ENCODE results near the gene COPE. TPM values are rescaled to one million over a fixed set of nuclear protein-coding genes. Genes with fewer than 3 reads are reported as not detected.

The COPE gene
- total and polyA plus RNA-seq, 2 of the 8 experiments (the other 6 are each of a cell fraction or from before 2014, with no cell fraction given), result 178 to 356 TPM

GRCh38 chr19:18867199-18867598 lies 52.0 kb downstream of the COPE start:
- no peak overlapping the region for H3K4me2 ChIP-seq (ENCODE audit: insufficient read depth in 1 of 2, low read depth in 2 of 2, low read length in 2 of 2)
- H3K27ac ChIP-seq (ENCODE audit: low read depth, low read length), result no peak overlapping the region
- H2AK5ac ChIP-seq (ENCODE audit: low read depth, low read length), result no peak overlapping the region
- H3K9ac ChIP-seq (replicated peaks in 1 of 4; ENCODE audit: extremely low read depth in 1 of 4, low read depth in 3 of 4, low read length in 3 of 4), result no peak overlapping the region
- H3K79me1 ChIP-seq (ENCODE audit: low read depth, low read length), result no peaks in the 10 kb centered on the region; the same call in 1 of the 2 replicates
- no peak overlapping the region for H4K5ac ChIP-seq (ENCODE audit: insufficient read length, low read depth, low read length)
- no peak overlapping the region for H3K18ac ChIP-seq (ENCODE audit: extremely low read depth, low read length)
- peaks cover 0 to 2% (median 0%) of the 10 kb centered on the region in 4 experiments; a peak in 1 of 7 replicates for H3K27me3 ChIP-seq (replicated peaks in 1 of 4; ENCODE audit: control insufficient read depth in 3 of 4, extremely low read depth in 1 of 4, insufficient read depth in 3 of 4, low read length in 3 of 4)
- H3K56ac ChIP-seq (replicated peaks; ENCODE audit: insufficient read length, low read depth, low read length), result no peak overlapping the region
- POLR2A ChIA-PET (ENCODE audit: partially characterized antibody), result interaction anchor here (1.2 to 1.3 kb wide), 3 partner anchors 33 to 120 kb away, joined by 3 to 4 read pairs (median 3); no protein-coding TSS in a partner anchor
- no peak overlapping the region for H2BK15ac ChIP-seq (ENCODE audit: low read length)
- H3K23me2 ChIP-seq (ENCODE audit: low read depth, low read length), result peaks cover 4% of the 10 kb centered on the region; the same call in 1 of the 2 replicates
- peaks cover 0 to 13% (median 4%) of the 10 kb centered on the region in 4 experiments; a peak in 4 of 7 replicates for H3K4me1 ChIP-seq (replicated peaks in 1 of 4; ENCODE audit: control insufficient read depth in 3 of 4, insufficient read depth in 4 of 4, low read length in 3 of 4)
- no peak overlapping the region for H2BK5ac ChIP-seq (ENCODE audit: low read depth, low read length)
- H4K8ac ChIP-seq (ENCODE audit: extremely low read depth, insufficient read depth, low read length), result no peak overlapping the region
- WGBS, 2 experiments (ENCODE audit: extremely low coverage in 1 of 2, insufficient coverage in 1 of 2, insufficient read length in 1 of 2, insufficient replicate concordance in 2 of 2, low coverage in 1 of 2, low lambda C conversion rate in 2 of 2, missing lambda C conversion rate in 1 of 2), result 90% methylated on average over 23 of the region's 23 CpGs; no CpG with 5 or more reads in 1 of the 2 experiments
- no peak for FAIRE-seq
- no peak overlapping the region for H2AFZ ChIP-seq (ENCODE audit: low read length)
- no peak overlapping the region for H3K23ac ChIP-seq (ENCODE audit: insufficient read length)
- H3K9me3 ChIP-seq (ENCODE audit: insufficient read depth in 2 of 2, low read depth in 1 of 2, low read length in 1 of 2), result no peaks in the 10 kb centered on the region
- H3K36me3 ChIP-seq (ENCODE audit: control insufficient read depth in 2 of 4, insufficient read depth in 4 of 4, low read length in 3 of 4), result peaks cover 14 to 35% (median 25%) of the 10 kb centered on the region in 4 experiments
- H3K79me2 ChIP-seq (ENCODE audit: control insufficient read depth in 1 of 2, insufficient read depth in 2 of 2, low read length in 2 of 2), result no peaks in the 10 kb centered on the region
- DNase-seq (ENCODE audit: low read depth in 1 of 2, low spot score in 2 of 2), result no peak
- no peak overlapping the region for H2BK20ac ChIP-seq (ENCODE audit: low read length)
- no peak overlapping the region for H4K91ac ChIP-seq (replicated peaks; ENCODE audit: insufficient read length, low read length)
- no peak overlapping the region for H2BK12ac ChIP-seq (ENCODE audit: low read depth, low read length)
- H3K4ac ChIP-seq (replicated peaks; ENCODE audit: insufficient read length, low read depth, low read length), result no peak overlapping the region
- CTCF ChIA-PET (ENCODE audit: partially characterized antibody), result interaction anchor here (0.8 to 15.1 kb wide), 23 partner anchors 10 to 807 kb away, joined by 3 to 247 read pairs (median 3); no protein-coding TSS in a partner anchor
- H3K4me3 ChIP-seq (ENCODE audit: extremely low read depth in 1 of 4, insufficient read depth in 2 of 4, low read depth in 3 of 4, low read length in 4 of 4), result no peak overlapping the region
- H3K14ac ChIP-seq (ENCODE audit: insufficient read length), result no peak overlapping the region
- H2BK120ac ChIP-seq (replicated peaks; ENCODE audit: low read depth, low read length), result no peak overlapping the region
- peaks cover 5 to 18% of the 10 kb centered on the region in 2 experiments for H4K20me1 ChIP-seq (replicated peaks in 1 of 2; ENCODE audit: control insufficient read depth in 1 of 2, insufficient read depth in 2 of 2, low read length in 2 of 2)
